Measurements from ENCODE around the gene STRC. TPM values are rescaled to one million over a fixed set of nuclear protein-coding genes. Genes with fewer than 3 reads are reported as not detected.
"Not testable (repeated sequence)": the region's sequence is repeated elsewhere in the genome, so short reads cannot be mapped to it uniquely, and the experiment has no call there.

The STRC gene
- 0.61 and 0.97 TPM in 2 replicates for total RNA-seq (2021)
- long read RNA-seq, partial matches to known transcripts = 0 of 1 reads
- long read RNA-seq, other reads (novel, unspliced or antisense) = 1 of 1 reads

DNA sequence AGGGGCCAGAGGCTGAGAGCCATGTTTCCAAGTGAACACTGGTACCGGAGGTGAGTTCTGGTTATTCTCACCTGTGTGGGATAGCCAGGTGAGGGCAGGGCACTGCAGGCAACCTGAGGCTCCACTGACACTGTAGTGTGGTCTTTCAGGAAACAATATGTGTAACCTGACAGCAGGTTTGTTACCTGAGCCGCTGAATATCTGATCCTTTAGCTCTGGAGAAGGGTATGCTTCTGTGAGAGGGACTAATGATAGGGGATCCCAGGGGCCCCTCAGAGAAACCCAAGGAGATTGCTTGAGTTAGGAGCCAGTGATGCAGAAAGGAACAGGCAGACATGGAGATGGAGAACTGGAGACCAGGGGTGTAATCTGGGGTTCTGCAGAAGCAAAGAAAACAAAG lies at the start of gene STRC:
STRC (minus strand) TSS at position 101 of the 400 bp plus-strand sequence; CDS start at position 23, 78 bp downstream.
- H3K18ac ChIP-seq (ENCODE audit: insufficient read length, low read depth, low read length); H4K5ac ChIP-seq (ENCODE audit: insufficient read length, low read depth, low read length); H3K23me2 ChIP-seq (ENCODE audit: insufficient read length, low read depth, low read length, poor library complexity, severe bottlenecking); H2AFZ ChIP-seq (ENCODE audit: low read length); H2BK5ac ChIP-seq (ENCODE audit: insufficient read length, low read length); H3K79me1 ChIP-seq (ENCODE audit: insufficient read depth, low read depth, low read length, poor library complexity, severe bottlenecking); H4K20me1 ChIP-seq (ENCODE audit: control insufficient read depth, insufficient read depth, insufficient read length); H2BK20ac ChIP-seq (ENCODE audit: low read depth, low read length, poor library complexity, severe bottlenecking); H2BK15ac ChIP-seq (ENCODE audit: low read depth, low read length); H3K27me3 ChIP-seq (ENCODE audit: insufficient read depth, low read length); H3K9ac ChIP-seq (ENCODE audit: extremely low read depth, insufficient read length, low read length); H3K27ac ChIP-seq (ENCODE audit: insufficient read length, low read depth, low read length); H3K27me3 Mint-ChIP-seq (ENCODE audit: low read depth); H3K14ac ChIP-seq (ENCODE audit: insufficient read depth, low read length); H3K56ac ChIP-seq (ENCODE audit: insufficient read length, low read depth, low read length); H3K4me1 ChIP-seq (ENCODE audit: insufficient read depth, low read length); H3K9me3 Mint-ChIP-seq; H3K79me2 ChIP-seq (ENCODE audit: insufficient read depth, low read length); H4K91ac ChIP-seq (ENCODE audit: insufficient read length, low read depth, low read length); H2AK5ac ChIP-seq (ENCODE audit: insufficient read length, low read length); H4K8ac ChIP-seq (replicated peaks; ENCODE audit: insufficient read length, low read depth, low read length); H3K4me2 ChIP-seq (ENCODE audit: insufficient read depth, insufficient read length, low read length); DNase-seq; H2BK12ac ChIP-seq (ENCODE audit: insufficient read length, low read depth, low read length); H3K4me1 Mint-ChIP-seq; H3T11ph ChIP-seq (ENCODE audit: low read length); H3K9me3 ChIP-seq (ENCODE audit: control insufficient read depth, low read depth, low read length); H2BK120ac ChIP-seq (ENCODE audit: low read depth, low read length, poor library complexity, severe bottlenecking); H3K4me3 Mint-ChIP-seq; H3K23ac ChIP-seq (ENCODE audit: insufficient read length, low read depth, low read length); H3K27ac Mint-ChIP-seq; H3K4ac ChIP-seq (ENCODE audit: low read depth, low read length); H3K36me3 Mint-ChIP-seq (ENCODE audit: insufficient read depth in 1 of 3, low read depth in 3 of 3): not testable (repeated sequence)
- no CpG with 5 or more reads among the region's 2 CpGs for WGBS (ENCODE audit: extremely low coverage, insufficient read length, low lambda C conversion rate)

DNA sequence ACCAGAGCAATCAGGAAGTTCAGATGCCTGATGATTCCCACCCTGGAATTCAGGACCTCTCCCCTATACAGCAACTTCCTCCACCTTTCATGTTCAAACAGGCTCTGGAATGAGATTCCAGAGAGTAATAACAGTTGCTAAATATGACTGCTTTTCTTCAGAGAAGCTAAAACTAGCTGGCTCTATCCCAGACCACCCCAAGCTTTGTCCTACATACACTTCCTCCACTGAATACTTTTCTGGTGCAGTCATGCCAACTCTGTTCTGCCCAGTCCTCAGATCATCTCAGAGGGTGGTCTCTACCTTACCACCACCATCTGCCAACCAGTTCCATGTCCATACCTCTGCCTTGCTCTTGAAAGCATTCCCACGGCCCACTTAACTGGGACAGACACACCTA lies 47.6 kb upstream of the STRC start:
- H3K4me1 Mint-ChIP-seq = not testable (repeated sequence)

More for the DNA sequence above, 47.6 kb upstream of the STRC start:
- not testable (repeated sequence) for H2BK15ac ChIP-seq (ENCODE audit: low read depth, low read length); DNase-seq; H3K23me2 ChIP-seq (ENCODE audit: insufficient read length, low read depth, low read length, poor library complexity, severe bottlenecking); H3K79me2 ChIP-seq (ENCODE audit: insufficient read depth, low read length); H3K14ac ChIP-seq (ENCODE audit: insufficient read depth, low read length); H3K36me3 Mint-ChIP-seq (ENCODE audit: insufficient read depth in 1 of 3, low read depth in 3 of 3); H3K4me1 ChIP-seq (ENCODE audit: insufficient read depth, low read length); H3K56ac ChIP-seq (ENCODE audit: insufficient read length, low read depth, low read length); H3K23ac ChIP-seq (ENCODE audit: insufficient read length, low read depth, low read length); H2BK12ac ChIP-seq (ENCODE audit: insufficient read length, low read depth, low read length); H3K4me2 ChIP-seq (ENCODE audit: insufficient read depth, insufficient read length, low read length); H3K4ac ChIP-seq (ENCODE audit: low read depth, low read length); H3K9ac ChIP-seq (ENCODE audit: extremely low read depth, insufficient read length, low read length); H3K27ac ChIP-seq (ENCODE audit: insufficient read length, low read depth, low read length); H2BK5ac ChIP-seq (ENCODE audit: insufficient read length, low read length); H3K18ac ChIP-seq (ENCODE audit: insufficient read length, low read depth, low read length); H4K5ac ChIP-seq (ENCODE audit: insufficient read length, low read depth, low read length); H2BK120ac ChIP-seq (ENCODE audit: low read depth, low read length, poor library complexity, severe bottlenecking); H3K79me1 ChIP-seq (ENCODE audit: insufficient read depth, low read depth, low read length, poor library complexity, severe bottlenecking); H3K9me3 ChIP-seq (ENCODE audit: control insufficient read depth, low read depth, low read length); H3K27me3 Mint-ChIP-seq (ENCODE audit: low read depth); H3K9me3 Mint-ChIP-seq; H4K20me1 ChIP-seq (ENCODE audit: control insufficient read depth, insufficient read depth, insufficient read length); H3T11ph ChIP-seq (ENCODE audit: low read length); H4K8ac ChIP-seq (replicated peaks; ENCODE audit: insufficient read length, low read depth, low read length); H2AFZ ChIP-seq (ENCODE audit: low read length); H2BK20ac ChIP-seq (ENCODE audit: low read depth, low read length, poor library complexity, severe bottlenecking); H3K27me3 ChIP-seq (ENCODE audit: insufficient read depth, low read length); H2AK5ac ChIP-seq (ENCODE audit: insufficient read length, low read length); H3K4me3 Mint-ChIP-seq; H4K91ac ChIP-seq (ENCODE audit: insufficient read length, low read depth, low read length); H3K27ac Mint-ChIP-seq
- no CpG with 5 or more reads among the region's 1 CpG for WGBS (ENCODE audit: extremely low coverage, insufficient read length, low lambda C conversion rate)

All from H9 (cell line).